Measurements from ENCODE around the gene NELFCD.

- TF ChIP-seq ZNF561 (CRISPR knock-in tag; conservative IDR thresholded peaks at IDR 0.05) (no peak), HLTF (IDR thresholded peaks at IDR 0.05) (no peak), LEF1 (IDR thresholded peaks at IDR 0.05) (no peak), CREB3 (tag; conservative IDR thresholded peaks at IDR 0.05; ENCODE audit: low read depth) (no peak), PREB (CRISPR knock-in tag; IDR thresholded peaks at IDR 0.05) (no peak), TAF1 (IDR thresholded peaks at IDR 0.05; ENCODE audit: control insufficient read depth, extremely low read depth, insufficient read depth, low read length, severe bottlenecking) (no peak), SAP30 (IDR thresholded peaks at IDR 0.05; ENCODE audit: borderline replicate concordance, insufficient read depth, low read depth, low read length, poor library complexity, severe bottlenecking) (no peak), POLR2A (conservative IDR thresholded peaks at IDR 0.05) (no peak), POLR3A (IDR thresholded peaks at IDR 0.05; ENCODE audit: borderline replicate concordance, extremely low read depth, insufficient read depth, insufficient read length) (no peak), ZFP36 (IDR thresholded peaks at IDR 0.05; ENCODE audit: low read depth, low read length, partially characterized antibody) (no peak), CTCF (IDR thresholded peaks at IDR 0.05 in 2 of 3, conservative IDR thresholded peaks at IDR 0.05 in 1 of 3; ENCODE audit: insufficient read depth in 2 of 3, low read depth in 1 of 3, low read length in 3 of 3) (no peak)
Observed at GRCh38 chr20:59006864-59007664, 26.0 kb downstream of the NELFCD start, which contains the start of gene CTSZ.
